Coronary artery (tissue), 2 donors: Measurements from ENCODE around the gene BTBD1.
"Not testable (repeated sequence)": the region's sequence is repeated elsewhere in the genome, so short reads cannot be mapped to it uniquely, and the experiment has no call there.

Source experiments
- DNase-seq: peaks from one replicate; pipeline ENCODE4 v3.0.0-alpha.2; 2017; ENCODE audit warnings: low spot score
- H3K27ac ChIP-seq, 2 donors: fragments of 200-600 bp; sonication (generic); one replicate each; pipeline ENCODE4 v1.5.1; 2016 to 2019
- H3K4me3 ChIP-seq: fragments of 200-600 bp; sonication (generic); 2 replicates; pipeline ENCODE4 v1.5.1; 2016; ENCODE audit warnings: mild to moderate bottlenecking, moderate library complexity
- TF ChIP-seq, protein P1 (sequence below): fragments of 200-600 bp; sonication (generic); IDR thresholded peaks from one replicate; pipeline ENCODE4 v1.5.1; 2019; ENCODE audit warnings: antibody characterized with exemption

Gene BTBD1

GRCh38 chr15:83082730-83083386 is 15.8 kb upstream of the BTBD1 start:
- H3K4me3 ChIP-seq: no peak overlapping the region
- TF ChIP-seq, protein P1, sequence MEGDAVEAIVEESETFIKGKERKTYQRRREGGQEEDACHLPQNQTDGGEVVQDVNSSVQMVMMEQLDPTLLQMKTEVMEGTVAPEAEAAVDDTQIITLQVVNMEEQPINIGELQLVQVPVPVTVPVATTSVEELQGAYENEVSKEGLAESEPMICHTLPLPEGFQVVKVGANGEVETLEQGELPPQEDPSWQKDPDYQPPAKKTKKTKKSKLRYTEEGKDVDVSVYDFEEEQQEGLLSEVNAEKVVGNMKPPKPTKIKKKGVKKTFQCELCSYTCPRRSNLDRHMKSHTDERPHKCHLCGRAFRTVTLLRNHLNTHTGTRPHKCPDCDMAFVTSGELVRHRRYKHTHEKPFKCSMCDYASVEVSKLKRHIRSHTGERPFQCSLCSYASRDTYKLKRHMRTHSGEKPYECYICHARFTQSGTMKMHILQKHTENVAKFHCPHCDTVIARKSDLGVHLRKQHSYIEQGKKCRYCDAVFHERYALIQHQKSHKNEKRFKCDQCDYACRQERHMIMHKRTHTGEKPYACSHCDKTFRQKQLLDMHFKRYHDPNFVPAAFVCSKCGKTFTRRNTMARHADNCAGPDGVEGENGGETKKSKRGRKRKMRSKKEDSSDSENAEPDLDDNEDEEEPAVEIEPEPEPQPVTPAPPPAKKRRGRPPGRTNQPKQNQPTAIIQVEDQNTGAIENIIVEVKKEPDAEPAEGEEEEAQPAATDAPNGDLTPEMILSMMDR: no peak
- H3K27ac ChIP-seq: no peak overlapping the region
- DNase-seq: no peak

DNA sequence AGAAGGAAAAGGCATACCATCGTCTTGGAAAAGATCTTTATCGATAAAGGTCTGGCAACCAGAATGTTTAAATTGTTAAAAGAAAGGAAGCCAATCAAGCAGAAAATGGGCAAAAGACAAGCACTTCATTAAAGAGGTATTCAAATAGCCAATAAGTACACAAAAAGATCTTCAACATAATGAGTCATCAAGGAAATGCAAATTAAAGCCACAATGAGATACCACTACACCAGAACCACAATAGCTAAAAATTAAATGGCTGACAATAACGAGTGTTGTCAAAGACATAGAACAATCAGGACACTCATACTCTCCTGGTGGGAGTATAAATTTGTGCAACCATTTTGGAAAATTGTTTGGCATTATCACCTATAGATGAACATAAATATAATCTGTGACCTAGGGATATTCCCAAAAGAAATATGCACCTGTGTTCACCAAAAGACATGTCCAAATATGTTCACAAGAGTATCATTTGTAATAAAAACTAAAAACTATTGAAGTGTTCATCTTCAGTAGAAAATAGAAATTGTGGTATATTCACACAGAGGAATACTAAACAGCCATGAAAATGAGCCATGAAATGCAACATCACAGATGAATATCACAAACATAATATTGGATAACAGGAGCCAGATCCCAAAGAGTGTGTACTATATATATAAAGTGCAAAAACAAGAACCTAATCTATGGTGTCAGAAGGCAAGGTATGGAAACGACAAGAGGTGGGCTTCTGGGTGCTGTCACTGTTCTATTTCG is 14.4 kb upstream of the BTBD1 start:
- DNase-seq: no peak
- Histone ChIP-seq H3K27ac (no peak overlapping the region), H3K4me3 (no peak overlapping the region)
- TF ChIP-seq, protein P1: no peak

- TF ChIP-seq, protein P1: no peak
- no peak overlapping the region for H3K27ac ChIP-seq
- DNase-seq: no peak
- H3K4me3 ChIP-seq: no peak overlapping the region
Observed at GRCh38 chr15:83078712-83079111, 11.7 kb upstream of the BTBD1 start.

DNA sequence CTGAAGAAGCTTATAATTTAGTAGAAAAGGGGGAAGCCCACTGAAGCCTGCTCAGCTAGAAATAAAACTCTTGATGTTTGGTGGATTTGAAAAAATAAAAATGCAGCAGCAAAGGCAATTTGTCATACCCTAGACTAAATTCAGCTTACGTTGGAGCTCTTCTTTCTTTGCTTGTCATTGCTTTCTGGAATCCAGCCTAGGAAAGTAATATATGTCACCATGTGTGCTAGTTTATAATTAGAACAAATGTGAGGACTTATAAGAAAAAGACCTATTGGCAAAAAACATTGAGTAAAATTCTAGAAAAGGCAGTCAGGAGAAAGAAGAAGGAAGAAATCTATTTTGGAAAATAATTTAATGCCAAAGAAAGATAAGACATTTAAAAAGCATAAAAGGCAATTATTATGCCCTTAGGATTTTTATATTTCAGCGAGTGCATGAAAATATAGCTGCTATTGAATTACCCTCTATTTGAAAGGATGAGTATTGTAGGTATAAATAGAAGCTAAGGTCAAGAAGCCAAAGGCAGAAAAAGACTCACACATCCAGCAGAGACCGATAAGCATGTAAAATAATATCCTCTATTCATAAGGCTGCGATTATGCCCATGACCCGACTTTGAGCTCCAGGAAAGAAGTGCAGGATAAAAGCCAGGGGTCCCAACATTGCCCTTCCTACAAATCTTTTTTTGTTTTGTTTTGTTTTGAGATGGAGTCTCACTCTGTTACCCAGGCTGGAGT is 10.6 kb upstream of the BTBD1 start:
- TF ChIP-seq, protein P1: no peak
- no peak overlapping the region for H3K27ac ChIP-seq
- no peak overlapping the region for H3K4me3 ChIP-seq
- no peak for DNase-seq

- DNase-seq, H3K27ac ChIP-seq, H3K4me3 ChIP-seq: not testable (repeated sequence)
Observed at GRCh38 chr15:83069211-83069642, 2.2 kb upstream of the BTBD1 start.

- no peak for DNase-seq
- TF ChIP-seq, protein P1: no peak
- peak overlapping the region; percentile 84 to 90 for H3K27ac ChIP-seq
- no peak overlapping the region for H3K4me3 ChIP-seq
Observed at GRCh38 chr15:83068054-83068453, 1.0 kb upstream of the BTBD1 start.

- DNase-seq: no peak
- Histone ChIP-seq H3K27ac (peak overlapping the region; percentile 84 to 90), H3K4me3 (peak overlapping the region; percentile 75)
- TF ChIP-seq, protein P1: no peak
Observed at GRCh38 chr15:83067638-83067962, 548 bp upstream of the BTBD1 start.
